Testis (tissue), 3 donors: ENCODE measurements around the gene MAMDC2. TPM values are rescaled to one million over a fixed set of nuclear protein-coding genes. Genes with fewer than 3 reads are reported as not detected.
"Not testable (repeated sequence)": the region's sequence is repeated elsewhere in the genome, so short reads cannot be mapped to it uniquely, and the experiment has no call there.

Source experiments
- DNase-seq: peaks from one replicate; pipeline ENCODE4 v3.0.0-alpha.2; 2019
- H3K27ac ChIP-seq, 2 donors: fragments of 200-600 bp; sonication (generic); one replicate each; pipeline ENCODE4 v1.5.1; 2019
- H3K27me3 ChIP-seq: fragments of 200-600 bp; sonication (generic); one replicate; pipeline ENCODE4 v1.5.1; 2019
- H3K36me3 ChIP-seq: fragments of 200-600 bp; sonication (generic); one replicate; pipeline ENCODE4 v1.5.1; 2017; ENCODE audit warnings: low read depth; ENCODE audit errors: missing control alignments
- H3K4me1 ChIP-seq: fragments of 200-600 bp; sonication (generic); one replicate; pipeline ENCODE4 v1.5.1; 2019
- H3K4me3 ChIP-seq, 2 donors: fragments of 200-600 bp; sonication (generic); one replicate each; pipeline ENCODE4 v1.5.1; 2017 to 2019
- H3K9me3 ChIP-seq: fragments of 200-600 bp; sonication (generic); one replicate; pipeline ENCODE4 v1.5.1; 2017
- POLR2A ChIP-seq: fragments of 450-650 bp; IDR thresholded peaks from one replicate; pipeline ENCODE4 v1.6.1; 2017; ENCODE audit warnings: antibody characterized with exemption, mild to moderate bottlenecking, moderate library complexity
- WGBS, 2 donors: methylation state at CpG; one replicate each; pipeline ENCODE4 v1.1.5; 2018; 5-methylcytosine and 5-hydroxymethylcytosine counted together
- intact Hi-C: fragments of 100-400 bp; cut with DNase I; formaldehyde crosslinking; loops from one replicate; pipeline ENCODE4 v1.15.1; 2023; ENCODE audit warnings: low total_unique reads
- polyA plus RNA-seq: library from polyadenylated mRNA; stranded (reverse); fragments of 350-450 nt; fragmentation: Illumina TruSeq; extraction: RNeasy Lipid Tissue Mini Kit (QIAGEN cat#74804); gene quantifications from one replicate; pipeline ENCODE4 v1.2.3, GENCODE V29; 2014; ENCODE audit warnings: low read depth, low replicate concordance; ENCODE audit not compliant: insufficient read depth
- total RNA-seq, 2 donors: library from RNA; depleted of rRNA; stranded (reverse); fragments of >200 nt; gene quantifications; one replicate each; pipeline ENCODE4 v1.2.3, GENCODE V29; 2016
- TF ChIP-seq, protein P1 (sequence below), 3 experiments: fragments of 450-650 bp in 2 of 3; fragments of 200-600 bp in 1 of 3; sonication (generic) in 1 of 3; IDR thresholded peaks; one replicate each; pipeline ENCODE4 v1.5.1; 2016 to 2019; ENCODE audit warnings: antibody characterized with exemption in 3 of 3, mild to moderate bottlenecking in 2 of 3, moderate library complexity in 1 of 3

MAMDC2 gene
- total and polyA plus RNA-seq, 3 donors from 2014 or later: 13.7 to 28.3 (median 15.1) TPM

DNA sequence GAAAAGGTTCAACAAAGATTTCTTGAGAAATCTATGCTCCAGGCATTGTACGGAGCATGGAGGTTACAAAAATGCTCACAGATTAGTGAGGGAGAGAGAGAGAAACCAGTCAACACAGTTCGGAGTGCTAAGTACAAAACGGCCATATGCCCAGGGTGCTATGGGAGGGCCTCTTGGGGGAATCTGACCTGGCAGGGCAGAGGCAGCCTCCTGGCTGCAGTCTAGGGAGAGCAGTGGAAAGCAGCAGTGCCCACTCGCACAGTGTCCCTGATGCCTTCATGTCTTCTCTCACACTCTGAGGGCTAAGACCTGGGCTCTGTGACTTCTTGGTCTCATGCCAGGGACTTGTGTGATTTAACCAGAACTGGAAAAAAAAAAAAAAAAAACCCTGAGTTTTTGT lies 185.4 kb downstream of the MAMDC2 start:
- H3K4me1 ChIP-seq: no peaks in the 10 kb centered on the region
- no peaks in the 10 kb centered on the region for H3K36me3 ChIP-seq
- no peaks in the 10 kb centered on the region for H3K27me3 ChIP-seq
- peak; percentile 36 for DNase-seq
- H3K4me3 ChIP-seq: no peak overlapping the region
- TF ChIP-seq, protein P1, sequence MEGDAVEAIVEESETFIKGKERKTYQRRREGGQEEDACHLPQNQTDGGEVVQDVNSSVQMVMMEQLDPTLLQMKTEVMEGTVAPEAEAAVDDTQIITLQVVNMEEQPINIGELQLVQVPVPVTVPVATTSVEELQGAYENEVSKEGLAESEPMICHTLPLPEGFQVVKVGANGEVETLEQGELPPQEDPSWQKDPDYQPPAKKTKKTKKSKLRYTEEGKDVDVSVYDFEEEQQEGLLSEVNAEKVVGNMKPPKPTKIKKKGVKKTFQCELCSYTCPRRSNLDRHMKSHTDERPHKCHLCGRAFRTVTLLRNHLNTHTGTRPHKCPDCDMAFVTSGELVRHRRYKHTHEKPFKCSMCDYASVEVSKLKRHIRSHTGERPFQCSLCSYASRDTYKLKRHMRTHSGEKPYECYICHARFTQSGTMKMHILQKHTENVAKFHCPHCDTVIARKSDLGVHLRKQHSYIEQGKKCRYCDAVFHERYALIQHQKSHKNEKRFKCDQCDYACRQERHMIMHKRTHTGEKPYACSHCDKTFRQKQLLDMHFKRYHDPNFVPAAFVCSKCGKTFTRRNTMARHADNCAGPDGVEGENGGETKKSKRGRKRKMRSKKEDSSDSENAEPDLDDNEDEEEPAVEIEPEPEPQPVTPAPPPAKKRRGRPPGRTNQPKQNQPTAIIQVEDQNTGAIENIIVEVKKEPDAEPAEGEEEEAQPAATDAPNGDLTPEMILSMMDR (IDR thresholded peaks at IDR 0.05): no peak
- TF ChIP-seq POLR2A: no peak
- H3K9me3 ChIP-seq: no peaks in the 10 kb centered on the region
- 36 to 37% methylated on average over 4 of the region's 4 CpGs for WGBS, 2 donors
- intact Hi-C loops: no loop called here
- H3K27ac ChIP-seq: peak overlapping the region in 1 of 2 donors; percentile 65

DNA sequence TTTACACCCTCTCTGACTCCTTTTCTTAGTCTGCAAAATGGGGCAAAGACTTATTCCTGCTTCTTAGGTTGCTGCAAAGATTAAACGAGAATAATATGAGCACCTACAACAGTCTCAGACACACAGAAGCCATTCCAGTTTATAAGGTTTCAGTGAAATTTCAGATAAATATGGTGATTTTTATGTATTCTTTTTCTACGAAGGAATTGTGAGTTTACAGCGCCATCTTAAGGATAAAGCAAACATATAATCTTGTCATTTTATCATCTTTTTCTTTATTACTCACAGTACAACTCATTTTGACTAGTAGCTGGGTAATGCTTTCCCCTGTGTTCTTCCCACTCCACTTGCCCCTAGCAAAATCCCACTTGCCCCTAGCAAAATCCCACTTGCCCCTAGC lies 185.9 kb downstream of the MAMDC2 start:
- Histone ChIP-seq H3K4me1 (no peaks in the 10 kb centered on the region), H3K4me3 (no peak overlapping the region), H3K36me3 (no peaks in the 10 kb centered on the region), H3K27ac (peak overlapping the region in 1 of 2 donors; percentile 65), H3K9me3 (no peaks in the 10 kb centered on the region), H3K27me3 (no peaks in the 10 kb centered on the region)
- WGBS, 2 donors: 49% methylated on average over 3 of the region's 3 CpGs
- no peak for TF ChIP-seq POLR2A
- TF ChIP-seq, protein P1 (IDR thresholded peaks at IDR 0.05): peak in 2 of 3 experiments; percentile 9 to 10
- intact Hi-C loops: no loop called here
- DNase-seq: no peak

DNA sequence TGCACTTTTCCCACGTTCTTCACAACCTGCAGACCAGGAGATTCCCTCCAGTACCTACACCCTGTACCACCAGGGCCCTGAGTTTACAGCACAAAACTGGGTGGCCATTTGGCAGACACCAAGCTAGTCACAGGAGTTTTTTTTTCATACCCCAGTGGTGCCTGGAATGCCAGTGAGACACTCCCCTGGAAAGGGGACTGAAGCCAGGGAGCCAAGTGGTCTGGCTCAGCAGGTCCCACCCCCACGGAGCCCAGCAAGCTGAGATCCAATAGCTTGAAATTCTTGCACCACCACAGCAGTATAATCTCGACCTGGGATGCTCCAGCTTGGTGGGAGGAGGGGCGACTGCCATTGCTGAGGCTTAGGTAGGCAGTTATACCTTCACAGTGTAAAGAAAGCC lies 188.8 kb downstream of the MAMDC2 start:
- Histone ChIP-seq H3K4me3 (no peak overlapping the region), H3K27ac (no peak overlapping the region), H3K9me3 (no peaks in the 10 kb centered on the region), H3K27me3 (no peaks in the 10 kb centered on the region), H3K36me3 (no peaks in the 10 kb centered on the region), H3K4me1 (no peaks in the 10 kb centered on the region)
- no peak for TF ChIP-seq POLR2A
- TF ChIP-seq, protein P1 (IDR thresholded peaks at IDR 0.05): no peak
- WGBS, 2 donors: 38 to 43% methylated on average over 3 to 4 of the region's 4 CpGs
- intact Hi-C loops: no loop called here
- DNase-seq: no peak

DNA sequence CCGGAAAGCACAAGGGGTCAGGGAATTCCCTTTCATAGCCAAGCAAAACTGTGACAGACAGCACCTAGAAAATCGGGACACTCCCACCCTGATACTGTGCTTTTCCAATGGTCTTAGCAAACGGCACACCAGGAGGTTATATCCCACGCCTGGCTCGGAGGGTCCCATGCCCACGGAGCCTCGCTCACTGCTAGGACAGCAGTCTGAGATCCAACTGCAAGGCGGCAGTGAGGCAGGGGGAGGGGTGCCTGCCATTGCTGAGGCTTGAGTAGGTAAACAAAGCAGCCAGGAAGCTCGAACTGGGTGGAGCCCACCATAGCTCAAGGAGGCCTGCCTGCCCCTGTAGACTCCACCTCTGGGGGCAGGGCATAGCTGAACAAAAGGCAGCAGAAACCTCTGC lies 190.6 kb downstream of the MAMDC2 start:
- intact Hi-C loops, H3K4me3 ChIP-seq, DNase-seq, H3K27ac ChIP-seq, H3K36me3 ChIP-seq, H3K9me3 ChIP-seq, H3K27me3 ChIP-seq, H3K4me1 ChIP-seq: not testable (repeated sequence)
- 88 to 95% methylated on average over 5 to 7 of the region's 9 CpGs for WGBS, 2 donors

DNA sequence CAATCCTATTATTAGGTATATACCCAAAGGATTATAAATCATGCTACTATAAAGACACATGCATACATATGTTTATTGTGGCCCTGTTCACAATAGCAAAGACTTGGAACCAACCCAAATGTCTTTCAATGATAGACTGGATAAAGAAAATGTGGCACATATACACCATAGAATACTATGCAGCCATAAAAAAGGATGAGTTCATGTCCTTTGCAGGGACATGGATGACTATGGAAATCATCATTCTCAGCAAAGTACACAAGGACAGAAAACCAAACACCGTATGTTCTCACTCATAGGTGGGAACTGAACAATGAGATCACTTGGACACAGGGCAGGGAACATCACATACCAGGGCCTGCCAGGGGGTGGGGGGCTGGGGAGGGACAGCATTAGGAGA lies 202.3 kb downstream of the MAMDC2 start:
- intact Hi-C loops, DNase-seq, H3K27ac ChIP-seq, H3K4me3 ChIP-seq, H3K4me1 ChIP-seq, H3K36me3 ChIP-seq, H3K9me3 ChIP-seq, H3K27me3 ChIP-seq: not testable (repeated sequence)
- WGBS, 2 donors: 83 to 95% methylated on average over 1 of the region's 1 CpG

DNA sequence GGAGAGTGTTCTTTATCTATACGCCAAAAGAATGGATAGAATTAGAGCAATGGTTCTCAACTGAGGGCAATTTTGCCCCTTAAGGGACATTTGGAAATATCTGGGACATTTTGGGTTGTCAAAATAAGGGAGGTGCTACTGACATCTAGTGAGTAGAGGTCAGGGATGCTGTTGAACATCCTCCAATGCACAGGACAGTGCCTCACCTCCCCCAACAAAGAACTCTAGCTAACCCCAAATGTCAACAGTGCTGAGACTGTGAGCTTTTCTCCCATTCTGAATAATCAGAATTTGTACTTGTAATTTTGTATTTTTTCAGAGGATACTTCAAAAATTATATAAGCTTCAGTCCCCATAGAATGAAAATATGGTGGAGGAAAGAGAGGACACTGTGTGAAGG lies 206.6 kb downstream of the MAMDC2 start:
- no peak overlapping the region for H3K4me3 ChIP-seq
- H3K27me3 ChIP-seq: no peaks in the 10 kb centered on the region
- H3K27ac ChIP-seq: no peak overlapping the region
- intact Hi-C loops: no loop called here
- H3K4me1 ChIP-seq: peaks cover 3% of the 10 kb centered on the region
- TF ChIP-seq, protein P1 (IDR thresholded peaks at IDR 0.05): no peak
- no peak for TF ChIP-seq POLR2A
- no peaks in the 10 kb centered on the region for H3K36me3 ChIP-seq
- H3K9me3 ChIP-seq: no peaks in the 10 kb centered on the region
- DNase-seq: no peak
- 92 to 96% methylated on average over 1 of the region's 1 CpG for WGBS, 2 donors
